GM19328 (cell line): ENCODE data around the gene OPN1MW.
"Not testable (repeated sequence)": the region's sequence is repeated elsewhere in the genome, so short reads cannot be mapped to it uniquely, and the experiment has no call there.

Source experiments
- ATAC-seq: cut with Tn5 transposase; IDR thresholded peaks from one replicate; pipeline ENCODE4 v1.9.1; 2021; ENCODE audit warnings: mild to moderate bottlenecking, moderate library complexity; ENCODE audit not compliant: unreplicated experiment

The OPN1MW gene

GRCh38 chrX:154209670-154210418 is 27.4 kb downstream of the OPN1MW start:
- ATAC-seq: not testable (repeated sequence)

DNA sequence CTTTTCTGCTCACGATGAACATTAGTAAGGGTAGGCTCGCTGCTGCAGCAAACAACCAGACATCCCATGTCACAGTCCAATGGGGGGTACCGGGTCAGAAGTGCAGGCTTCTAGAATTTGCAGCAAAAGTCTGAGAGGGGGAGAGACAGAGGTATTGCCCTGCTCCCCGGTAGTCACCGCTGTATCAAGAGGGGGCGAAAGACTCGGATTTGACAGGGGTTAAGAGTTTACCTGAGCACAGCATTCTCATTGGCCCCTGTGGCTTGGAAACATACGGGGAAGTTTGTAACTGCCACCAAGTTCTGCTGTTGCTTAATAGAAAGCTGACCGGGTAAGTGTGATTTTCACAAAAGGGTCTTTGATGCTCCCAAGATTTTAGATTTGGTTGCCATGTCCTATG is 28.7 kb downstream of the OPN1MW start:
- ATAC-seq: not testable (repeated sequence)

- not testable (repeated sequence) for ATAC-seq
Observed at GRCh38 chrX:154211499-154211898, 29.1 kb downstream of the OPN1MW start.

GRCh38 chrX:154219456-154219855 is 37.1 kb downstream of the OPN1MW start, which contains the start of gene OPN1MW2:
TSS of gene OPN1MW2 (plus strand) at chrX:154219756. CDS start at chrX:154219816, 60 bp downstream.
- ATAC-seq: not testable (repeated sequence)

DNA sequence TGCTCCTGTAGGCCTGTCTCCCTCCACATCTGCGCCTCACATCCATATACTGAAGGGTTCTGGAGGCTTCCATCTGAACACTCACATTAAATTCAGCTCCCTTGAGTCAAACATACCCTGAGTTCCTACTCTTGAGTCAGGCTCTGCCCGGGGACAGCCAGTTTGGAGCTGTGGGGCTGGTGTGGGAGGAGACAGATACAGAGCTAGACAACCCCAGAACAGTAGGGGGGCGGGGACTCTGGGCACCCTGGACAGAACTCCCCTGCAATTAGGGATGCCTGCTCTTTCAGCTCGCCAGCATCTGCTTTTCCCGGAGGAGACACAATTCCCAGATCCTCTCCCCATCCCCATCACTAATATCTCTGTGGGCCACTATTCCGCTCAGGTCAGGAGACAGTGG is 42.9 kb downstream of the OPN1MW start:
- ATAC-seq: not testable (repeated sequence)

GRCh38 chrX:154226706-154227105 is 44.3 kb downstream of the OPN1MW start:
- not testable (repeated sequence) for ATAC-seq

GRCh38 chrX:154231443-154231842 is 49.0 kb downstream of the OPN1MW start:
- not testable (repeated sequence) for ATAC-seq

GRCh38 chrX:154233620-154234019 is 51.2 kb downstream of the OPN1MW start:
- ATAC-seq: not testable (repeated sequence)

DNA sequence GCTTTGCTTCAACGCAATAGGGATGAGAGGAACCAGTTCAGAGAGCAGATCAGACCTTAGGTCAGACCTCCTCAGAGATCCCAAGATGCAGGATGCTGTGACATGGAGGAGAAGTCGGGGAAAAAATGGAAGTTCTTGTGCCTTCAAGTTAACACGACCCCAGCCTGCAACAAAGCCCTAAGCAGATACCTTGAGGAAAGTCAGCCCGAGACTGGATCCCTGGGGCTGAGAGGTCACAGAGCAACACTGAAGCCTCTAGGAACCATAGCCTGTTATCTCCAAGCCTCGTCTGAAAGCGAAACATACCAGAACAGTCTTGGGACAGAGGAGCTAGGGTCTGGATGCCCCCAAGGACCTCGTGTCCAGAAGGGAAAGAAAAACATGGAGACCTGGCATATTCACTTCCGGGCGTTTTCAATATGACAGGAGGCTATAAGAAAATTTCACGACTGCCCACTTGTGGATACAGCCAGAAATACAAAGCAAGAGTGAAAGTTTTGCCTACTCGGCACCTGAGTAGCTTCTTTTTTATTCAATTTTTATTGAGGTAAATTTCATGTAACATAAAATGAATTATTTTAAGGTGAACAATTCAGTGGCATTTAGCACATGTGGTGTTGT is 56.7 kb downstream of the OPN1MW start:
- ATAC-seq: not testable (repeated sequence)

DNA sequence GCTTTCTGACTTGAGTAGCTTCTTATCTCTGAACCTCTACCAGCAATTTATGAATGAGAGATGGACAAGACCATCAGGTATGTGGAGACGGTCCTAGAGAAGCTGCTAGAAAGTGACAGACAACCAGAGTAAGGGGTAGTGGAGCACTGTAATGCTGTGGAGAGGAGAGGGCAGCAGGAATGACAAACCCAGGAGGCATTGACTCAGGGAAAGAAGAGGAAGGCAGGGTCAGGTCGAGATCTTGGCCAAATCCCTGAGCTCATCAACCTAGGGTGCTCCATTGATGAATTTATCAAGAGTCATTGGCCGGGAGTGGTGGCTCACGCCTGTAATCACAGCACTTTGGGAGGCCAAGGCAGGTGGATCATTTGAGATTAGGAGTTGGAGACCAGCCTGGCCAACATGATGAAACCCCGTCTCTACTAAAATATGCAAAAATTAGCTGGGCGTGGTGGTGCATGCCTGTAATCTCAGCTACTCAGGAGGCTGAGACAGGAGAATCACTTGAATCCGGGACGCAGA is 57.6 kb downstream of the OPN1MW start:
- ATAC-seq: not testable (repeated sequence)
